HG03039 (cell line): ENCODE measurements around the gene AHRR.

ENCODE experiments used
- ATAC-seq: cut with Tn5 transposase; IDR thresholded peaks from one replicate; pipeline ENCODE4 v1.9.1; 2021; ENCODE audit warnings: mild to moderate bottlenecking, moderate library complexity; ENCODE audit not compliant: unreplicated experiment

AHRR gene

GRCh38 chr5:438481-438981 is 117.0 kb downstream of the AHRR start:
- no peak for ATAC-seq

GRCh38 chr5:439181-439580 is 117.7 kb downstream of the AHRR start:
- ATAC-seq: no peak

- ATAC-seq: no peak
Measured at GRCh38 chr5:439636-440035, 118.1 kb downstream of the AHRR start.

- no peak for ATAC-seq
Measured at GRCh38 chr5:440401-441201, 119.1 kb downstream of the AHRR start.

- no peak for ATAC-seq
Measured at GRCh38 chr5:441996-442334, 120.5 kb downstream of the AHRR start.

GRCh38 chr5:442335-443238 is 121.1 kb downstream of the AHRR start, which contains the start of gene EXOC3:
Gene EXOC3, plus strand, starts transcription at chr5:443176. Its CDS starts 3,030 bp downstream, at chr5:446206.
- ATAC-seq: peak; percentile 80

- no peak for ATAC-seq
Measured at GRCh38 chr5:443239-444151, 122.0 kb downstream of the AHRR start.

GRCh38 chr5:444226-444625 is 122.7 kb downstream of the AHRR start:
- ATAC-seq: no peak

GRCh38 chr5:445591-445990 is 124.1 kb downstream of the AHRR start:
- no peak for ATAC-seq

- no peak for ATAC-seq
Measured at GRCh38 chr5:446066-446882, 124.8 kb downstream of the AHRR start.

GRCh38 chr5:446883-447263 is 125.4 kb downstream of the AHRR start:
- no peak for ATAC-seq

- ATAC-seq: no peak
Measured at GRCh38 chr5:447501-447900, 126.0 kb downstream of the AHRR start.

GRCh38 chr5:448061-448765 is 126.7 kb downstream of the AHRR start:
- ATAC-seq: no peak

- no peak for ATAC-seq
Measured at GRCh38 chr5:448766-449090, 127.2 kb downstream of the AHRR start.

- no peak for ATAC-seq
Measured at GRCh38 chr5:449151-449550, 127.6 kb downstream of the AHRR start.

GRCh38 chr5:451587-452458 is 130.3 kb downstream of the AHRR start:
- ATAC-seq: no peak

- no peak for ATAC-seq
Measured at GRCh38 chr5:452978-453710, 131.6 kb downstream of the AHRR start.
